ENCODE data around the gene ZFAND3.

The ZFAND3 gene

GRCh38 chr6:38040254-38040653 lies 220.7 kb downstream of the ZFAND3 start:
- Histone ChIP-seq H3K9me2 (ENCODE audit: low read depth, low read length) (no peaks in the 10 kb centered on the region), H3K9ac (ENCODE audit: low read length) (no peak overlapping the region), H3K4me3 (ENCODE audit: low read depth, low read length, poor library complexity, severe bottlenecking) (no peak overlapping the region), H3K79me2 (ENCODE audit: insufficient read depth, low read length) (no peaks in the 10 kb centered on the region), H3K36me3 (ENCODE audit: insufficient read depth, low read length) (no peaks in the 10 kb centered on the region), H3K9me3 (ENCODE audit: low read length) (no peaks in the 10 kb centered on the region), H3K27me3 (ENCODE audit: insufficient read depth, low read length) (no peaks in the 10 kb centered on the region), H3F3A (ENCODE audit: insufficient read depth, low read length) (no peaks in the 10 kb centered on the region), H4K20me1 (ENCODE audit: insufficient read depth, low read length) (no peaks in the 10 kb centered on the region), H3K27ac (ENCODE audit: low read depth, low read length, poor library complexity, severe bottlenecking) (no peak overlapping the region), H2AFZ (ENCODE audit: low read length) (no peak overlapping the region), H3K4me2 (ENCODE audit: low read length) (no peak overlapping the region), H3K4me1 (ENCODE audit: insufficient read depth, low read length, severe bottlenecking) (no peaks in the 10 kb centered on the region)
- TF ChIP-seq EZH2 (IDR thresholded peaks at IDR 0.05; ENCODE audit: borderline replicate concordance, low read length) (no peak), CTCF (IDR thresholded peaks at IDR 0.05; ENCODE audit: low read length) (no peak)

DNA sequence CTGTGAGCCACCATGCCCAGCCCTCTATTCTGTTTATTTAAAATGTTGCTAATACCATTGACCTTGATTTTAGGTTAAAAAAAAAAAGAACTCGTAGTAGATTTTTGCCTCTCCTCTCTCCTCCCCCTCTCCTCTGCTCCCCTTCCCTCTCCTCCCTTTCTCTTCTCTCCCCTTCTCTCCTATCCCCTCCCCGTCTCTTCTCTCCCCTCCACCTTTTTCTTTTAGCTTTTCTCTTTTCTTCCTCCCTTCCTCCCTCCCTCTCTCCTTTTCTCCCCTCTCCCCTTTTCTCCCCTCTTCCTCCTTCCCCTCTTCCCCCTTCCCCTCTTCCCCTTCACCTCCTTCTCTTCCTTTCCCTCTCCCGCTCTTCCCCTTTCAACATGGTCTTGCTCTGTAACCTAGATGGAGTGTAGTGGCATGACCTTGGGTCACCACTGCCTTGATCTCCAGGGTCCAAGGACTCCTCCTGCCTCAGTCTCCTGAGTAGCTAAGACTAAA lies 223.8 kb downstream of the ZFAND3 start:
- Histone ChIP-seq H3K4me3 (ENCODE audit: low read depth, low read length, poor library complexity, severe bottlenecking) (no peak overlapping the region), H3K27ac (ENCODE audit: low read depth, low read length, poor library complexity, severe bottlenecking) (no peak overlapping the region), H3K27me3 (ENCODE audit: insufficient read depth, low read length) (no peaks in the 10 kb centered on the region), H3K9me3 (ENCODE audit: low read length) (no peaks in the 10 kb centered on the region), H3K4me2 (ENCODE audit: low read length) (no peak overlapping the region), H3K9ac (ENCODE audit: low read length) (no peak overlapping the region), H3K79me2 (ENCODE audit: insufficient read depth, low read length) (no peaks in the 10 kb centered on the region), H3F3A (ENCODE audit: insufficient read depth, low read length) (no peaks in the 10 kb centered on the region), H3K9me2 (ENCODE audit: low read depth, low read length) (no peaks in the 10 kb centered on the region), H3K4me1 (ENCODE audit: insufficient read depth, low read length, severe bottlenecking) (no peaks in the 10 kb centered on the region), H3K36me3 (ENCODE audit: insufficient read depth, low read length) (no peaks in the 10 kb centered on the region), H2AFZ (ENCODE audit: low read length) (no peak overlapping the region), H4K20me1 (ENCODE audit: insufficient read depth, low read length) (no peaks in the 10 kb centered on the region)
- TF ChIP-seq EZH2 (IDR thresholded peaks at IDR 0.05; ENCODE audit: borderline replicate concordance, low read length) (no peak), CTCF (IDR thresholded peaks at IDR 0.05; ENCODE audit: low read length) (no peak)

GRCh38 chr6:38045701-38046305 lies 226.3 kb downstream of the ZFAND3 start:
- Histone ChIP-seq H3K36me3 (ENCODE audit: insufficient read depth, low read length) (no peaks in the 10 kb centered on the region), H3K4me3 (ENCODE audit: low read depth, low read length, poor library complexity, severe bottlenecking) (no peak overlapping the region), H3K4me1 (ENCODE audit: insufficient read depth, low read length, severe bottlenecking) (no peaks in the 10 kb centered on the region), H3K4me2 (ENCODE audit: low read length) (no peak overlapping the region), H3F3A (ENCODE audit: insufficient read depth, low read length) (no peaks in the 10 kb centered on the region), H2AFZ (ENCODE audit: low read length) (no peak overlapping the region), H3K9me2 (ENCODE audit: low read depth, low read length) (no peaks in the 10 kb centered on the region), H4K20me1 (ENCODE audit: insufficient read depth, low read length) (no peaks in the 10 kb centered on the region), H3K27me3 (ENCODE audit: insufficient read depth, low read length) (no peaks in the 10 kb centered on the region), H3K79me2 (ENCODE audit: insufficient read depth, low read length) (no peaks in the 10 kb centered on the region), H3K27ac (ENCODE audit: low read depth, low read length, poor library complexity, severe bottlenecking) (no peak overlapping the region), H3K9ac (ENCODE audit: low read length) (no peak overlapping the region), H3K9me3 (ENCODE audit: low read length) (no peaks in the 10 kb centered on the region)
- TF ChIP-seq CTCF (IDR thresholded peaks at IDR 0.05; ENCODE audit: low read length) (no peak), EZH2 (IDR thresholded peaks at IDR 0.05; ENCODE audit: borderline replicate concordance, low read length) (no peak)

Data from OCI-LY1 (cell line).